ENCODE results near the gene KDM1A.

DNA sequence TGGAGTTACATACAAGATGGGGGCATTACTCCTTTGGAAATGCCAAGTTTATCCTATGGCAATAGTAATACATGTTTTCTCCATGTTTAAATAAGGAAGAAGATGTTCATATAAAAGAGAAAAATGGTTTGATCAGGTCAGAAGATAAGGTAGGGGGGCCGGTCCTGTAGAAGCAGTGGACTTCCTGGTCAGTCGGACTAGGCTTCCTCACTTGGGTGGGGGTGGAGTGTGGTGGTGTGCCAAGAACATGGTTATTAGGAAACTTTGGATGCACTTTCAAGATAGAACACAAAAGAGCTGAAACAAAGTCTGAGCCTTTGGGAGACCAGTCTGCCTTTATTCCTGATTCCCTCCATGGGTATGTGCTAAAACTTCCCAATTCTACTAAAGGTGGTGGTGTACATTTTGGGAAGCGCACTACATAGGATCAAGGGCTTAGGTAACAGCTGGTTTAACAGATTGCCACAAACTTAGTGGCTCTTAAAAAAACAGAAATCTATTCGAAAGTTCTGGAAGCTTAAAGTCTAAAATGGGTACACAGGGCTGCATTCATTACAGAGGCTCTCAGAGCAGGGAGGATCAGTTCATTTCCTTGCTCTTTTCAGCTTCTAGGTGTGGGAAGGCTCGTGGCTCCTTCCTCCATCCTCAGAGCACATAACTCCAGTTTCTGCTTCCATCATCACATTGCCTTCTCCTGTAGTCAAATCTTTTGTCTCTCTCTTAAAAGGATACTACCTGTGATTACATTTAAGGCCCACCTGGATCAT lies 64.6 kb downstream of the KDM1A start:
- TF ChIP-seq EZH2 (IDR thresholded peaks at IDR 0.05; ENCODE audit: borderline replicate concordance, low read depth, low read length, severe bottlenecking) (no peak), POLR2A (IDR thresholded peaks at IDR 0.05; ENCODE audit: low read depth, low read length) (no peak), JUN (IDR thresholded peaks at IDR 0.05; ENCODE audit: borderline replicate concordance, insufficient read depth, insufficient read length, low read depth) (no peak), POLR2AphosphoS5 (IDR thresholded peaks at IDR 0.05; ENCODE audit: insufficient read depth, low read depth, low read length) (no peak)
- TF ChIP-seq, protein P1, sequence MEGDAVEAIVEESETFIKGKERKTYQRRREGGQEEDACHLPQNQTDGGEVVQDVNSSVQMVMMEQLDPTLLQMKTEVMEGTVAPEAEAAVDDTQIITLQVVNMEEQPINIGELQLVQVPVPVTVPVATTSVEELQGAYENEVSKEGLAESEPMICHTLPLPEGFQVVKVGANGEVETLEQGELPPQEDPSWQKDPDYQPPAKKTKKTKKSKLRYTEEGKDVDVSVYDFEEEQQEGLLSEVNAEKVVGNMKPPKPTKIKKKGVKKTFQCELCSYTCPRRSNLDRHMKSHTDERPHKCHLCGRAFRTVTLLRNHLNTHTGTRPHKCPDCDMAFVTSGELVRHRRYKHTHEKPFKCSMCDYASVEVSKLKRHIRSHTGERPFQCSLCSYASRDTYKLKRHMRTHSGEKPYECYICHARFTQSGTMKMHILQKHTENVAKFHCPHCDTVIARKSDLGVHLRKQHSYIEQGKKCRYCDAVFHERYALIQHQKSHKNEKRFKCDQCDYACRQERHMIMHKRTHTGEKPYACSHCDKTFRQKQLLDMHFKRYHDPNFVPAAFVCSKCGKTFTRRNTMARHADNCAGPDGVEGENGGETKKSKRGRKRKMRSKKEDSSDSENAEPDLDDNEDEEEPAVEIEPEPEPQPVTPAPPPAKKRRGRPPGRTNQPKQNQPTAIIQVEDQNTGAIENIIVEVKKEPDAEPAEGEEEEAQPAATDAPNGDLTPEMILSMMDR (IDR thresholded peaks at IDR 0.05; ENCODE audit: extremely low read depth in 1 of 2, insufficient read depth in 1 of 2, low read depth in 1 of 2, low read length in 2 of 2) = no peak
- TF ChIP-seq, protein P2, sequence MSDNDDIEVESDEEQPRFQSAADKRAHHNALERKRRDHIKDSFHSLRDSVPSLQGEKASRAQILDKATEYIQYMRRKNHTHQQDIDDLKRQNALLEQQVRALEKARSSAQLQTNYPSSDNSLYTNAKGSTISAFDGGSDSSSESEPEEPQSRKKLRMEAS (IDR thresholded peaks at IDR 0.05; ENCODE audit: insufficient read depth, insufficient read length) = no peak
